NT2/D1 (cell line): ENCODE measurements around the gene RNH1.

Source experiments
- SUZ12 ChIP-seq: IDR thresholded peaks from 2 replicates; pipeline ENCODE4 v1.6.1; 2011; ENCODE audit not compliant: insufficient read length, insufficient read depth; ENCODE audit errors: extremely low read depth
- YY1 ChIP-seq: IDR thresholded peaks from 2 replicates; pipeline ENCODE4 v1.6.1; 2011; ENCODE audit not compliant: insufficient read length, insufficient read depth

- TF ChIP-seq YY1 (no peak), SUZ12 (no peak)
Observed at GRCh38 chr11:528815-529727, 22.0 kb upstream of the RNH1 start.
